ENCODE data around the gene FOXO6. TPM values are rescaled to one million over a fixed set of nuclear protein-coding genes. Genes with fewer than 3 reads are reported as not detected.

Gene FOXO6
- polyA plus RNA-seq, 2 donors: 0.15 to 0.28 TPM

- Histone ChIP-seq H3K27me3 (ENCODE audit: control insufficient read depth in 1 of 2, insufficient read depth in 2 of 2, low read length in 2 of 2) (no peaks in the 10 kb centered on the region), H3K4me1 (ENCODE audit: control insufficient read depth in 2 of 2, insufficient read depth in 2 of 2, low read length in 1 of 2) (peaks cover 2 to 6% of the 10 kb centered on the region in 2 donors), H3K36me3 (ENCODE audit: control insufficient read depth in 2 of 2, insufficient read depth in 2 of 2, low read length in 1 of 2) (no peaks in the 10 kb centered on the region), H3K9me3 (ENCODE audit: control insufficient read depth in 2 of 2, insufficient read depth in 1 of 2, low read depth in 1 of 2, low read length in 1 of 2) (no peaks in the 10 kb centered on the region), H3K4me3 (ENCODE audit: low read depth in 1 of 2, low read length in 2 of 2) (no peak overlapping the region), H3K27ac (ENCODE audit: low read depth in 2 of 2, low read length in 1 of 2) (no peak overlapping the region)
- WGBS, 2 donors: 85 to 99% methylated on average over 2 of the region's 2 CpGs
Measured at GRCh38 chr1:41319106-41319755, 42.0 kb upstream of the FOXO6 start.

DNA sequence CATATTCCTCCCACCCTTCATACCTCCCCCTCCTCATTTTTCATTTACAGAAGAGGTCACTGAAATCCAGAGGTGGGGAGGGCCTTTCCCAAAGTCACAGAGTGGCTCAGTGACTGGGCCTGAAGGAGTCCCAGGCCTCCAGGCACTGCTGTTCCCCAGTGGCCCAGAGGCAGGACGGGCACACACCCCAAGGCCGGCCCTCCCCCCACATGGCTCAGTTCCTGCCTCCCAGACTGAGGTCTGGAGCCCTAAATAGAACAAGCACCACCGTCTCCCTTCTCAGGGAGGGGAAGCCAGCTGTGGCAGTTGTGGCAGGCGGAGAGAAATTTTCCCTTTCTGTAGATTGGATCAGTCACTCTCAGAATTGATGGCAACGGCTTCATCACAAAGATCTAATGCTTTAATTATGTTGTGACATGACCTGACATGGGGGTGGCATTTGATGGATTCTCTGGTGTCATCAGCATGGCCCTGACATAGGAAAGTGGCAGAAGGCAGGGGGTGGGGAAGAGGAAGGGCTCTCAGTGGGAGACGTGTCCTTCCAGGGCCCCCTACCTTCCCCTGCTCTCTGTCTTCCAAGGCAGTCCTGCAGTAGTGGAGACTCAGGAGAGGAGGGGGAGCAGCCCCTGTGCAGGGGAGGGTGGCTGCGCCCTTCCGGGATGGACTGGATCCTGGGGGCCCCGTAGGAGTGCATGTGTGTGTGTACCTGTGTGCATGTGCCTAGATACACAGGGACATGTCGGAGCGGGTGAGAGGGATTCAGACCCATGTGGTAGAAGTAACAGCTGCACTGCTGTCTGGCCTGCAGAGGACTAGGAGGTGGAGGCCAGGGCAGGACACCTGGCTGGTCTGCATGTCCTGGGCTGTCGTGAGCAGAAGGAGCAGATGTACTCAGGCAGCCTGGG lies 41.2 kb upstream of the FOXO6 start:
- no peaks in the 10 kb centered on the region for H3K36me3 ChIP-seq (ENCODE audit: control insufficient read depth in 2 of 2, insufficient read depth in 2 of 2, low read length in 1 of 2)
- WGBS, 2 donors: 66 to 72% methylated on average over 12 of the region's 12 CpGs
- H3K4me3 ChIP-seq (ENCODE audit: low read depth in 1 of 2, low read length in 2 of 2): no peak overlapping the region
- no peaks in the 10 kb centered on the region for H3K9me3 ChIP-seq (ENCODE audit: control insufficient read depth in 2 of 2, insufficient read depth in 1 of 2, low read depth in 1 of 2, low read length in 1 of 2)
- peaks cover 2 to 3% of the 10 kb centered on the region in 2 donors for H3K4me1 ChIP-seq (ENCODE audit: control insufficient read depth in 2 of 2, insufficient read depth in 2 of 2, low read length in 1 of 2)
- H3K27ac ChIP-seq (ENCODE audit: low read depth in 2 of 2, low read length in 1 of 2): no peak overlapping the region
- H3K27me3 ChIP-seq (ENCODE audit: control insufficient read depth in 1 of 2, insufficient read depth in 2 of 2, low read length in 2 of 2): no peaks in the 10 kb centered on the region

DNA sequence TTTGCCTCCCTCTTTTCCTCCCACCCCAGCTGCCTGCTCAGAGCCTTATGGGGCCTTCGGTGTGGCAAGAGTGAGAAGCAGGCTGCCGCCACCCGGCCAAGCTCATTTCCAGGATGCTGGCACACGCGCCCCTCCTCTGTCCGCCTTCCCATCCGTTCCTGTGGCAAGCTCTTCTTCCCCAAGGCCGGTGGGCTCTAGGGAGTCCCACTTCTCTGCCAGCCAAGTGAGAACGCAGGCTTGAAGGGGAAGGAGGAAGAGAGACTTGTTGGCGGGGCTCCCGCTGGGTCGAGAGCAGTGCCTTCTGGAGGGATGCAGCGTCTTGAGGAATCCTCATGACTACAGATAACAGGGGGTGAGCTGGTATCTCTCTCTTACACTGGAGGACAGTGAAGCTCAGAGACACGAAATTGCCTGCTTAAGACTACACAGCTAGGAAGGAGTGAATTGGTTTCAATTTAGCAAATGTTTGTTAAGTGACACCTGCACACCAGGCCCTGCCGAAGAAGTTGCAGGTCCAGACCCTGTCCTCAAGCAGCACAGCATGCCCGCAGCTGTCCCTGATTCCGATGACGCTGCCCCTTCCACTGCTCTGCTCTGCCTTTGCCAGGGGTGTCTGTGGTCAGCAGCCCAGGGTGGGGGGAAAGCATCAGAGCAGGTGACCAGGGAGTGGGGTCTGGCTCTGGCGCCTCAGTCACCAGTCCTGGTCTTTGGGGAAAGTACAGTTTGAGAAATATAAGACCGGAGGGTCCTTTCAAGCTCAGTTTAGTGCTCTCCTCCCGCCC lies 40.1 kb upstream of the FOXO6 start:
- peaks cover 0 to 3% of the 10 kb centered on the region in 2 donors for H3K4me1 ChIP-seq (ENCODE audit: control insufficient read depth in 2 of 2, insufficient read depth in 2 of 2, low read length in 1 of 2)
- H3K27ac ChIP-seq (ENCODE audit: low read depth in 2 of 2, low read length in 1 of 2): no peak overlapping the region
- no peak overlapping the region for H3K4me3 ChIP-seq (ENCODE audit: low read depth in 1 of 2, low read length in 2 of 2)
- H3K36me3 ChIP-seq (ENCODE audit: control insufficient read depth in 2 of 2, insufficient read depth in 2 of 2, low read length in 1 of 2): no peaks in the 10 kb centered on the region
- H3K9me3 ChIP-seq (ENCODE audit: control insufficient read depth in 2 of 2, insufficient read depth in 1 of 2, low read depth in 1 of 2, low read length in 1 of 2): no peaks in the 10 kb centered on the region
- WGBS, 2 donors: 87 to 89% methylated on average over 21 of the region's 21 CpGs
- H3K27me3 ChIP-seq (ENCODE audit: control insufficient read depth in 1 of 2, insufficient read depth in 2 of 2, low read length in 2 of 2): no peaks in the 10 kb centered on the region

- H3K9me3 ChIP-seq (ENCODE audit: control insufficient read depth in 2 of 2, insufficient read depth in 1 of 2, low read depth in 1 of 2, low read length in 1 of 2): no peaks in the 10 kb centered on the region
- H3K36me3 ChIP-seq (ENCODE audit: control insufficient read depth in 2 of 2, insufficient read depth in 2 of 2, low read length in 1 of 2): no peaks in the 10 kb centered on the region
- no peak overlapping the region for H3K4me3 ChIP-seq (ENCODE audit: low read depth in 1 of 2, low read length in 2 of 2)
- 84 to 88% methylated on average over 8 of the region's 8 CpGs for WGBS, 2 donors
- no peak overlapping the region for H3K27ac ChIP-seq (ENCODE audit: low read depth in 2 of 2, low read length in 1 of 2)
- no peaks in the 10 kb centered on the region for H3K27me3 ChIP-seq (ENCODE audit: control insufficient read depth in 1 of 2, insufficient read depth in 2 of 2, low read length in 2 of 2)
- H3K4me1 ChIP-seq (ENCODE audit: control insufficient read depth in 2 of 2, insufficient read depth in 2 of 2, low read length in 1 of 2): peaks cover 0 to 3% of the 10 kb centered on the region in 2 donors
Measured at GRCh38 chr1:41322101-41322661, 39.1 kb upstream of the FOXO6 start.

DNA sequence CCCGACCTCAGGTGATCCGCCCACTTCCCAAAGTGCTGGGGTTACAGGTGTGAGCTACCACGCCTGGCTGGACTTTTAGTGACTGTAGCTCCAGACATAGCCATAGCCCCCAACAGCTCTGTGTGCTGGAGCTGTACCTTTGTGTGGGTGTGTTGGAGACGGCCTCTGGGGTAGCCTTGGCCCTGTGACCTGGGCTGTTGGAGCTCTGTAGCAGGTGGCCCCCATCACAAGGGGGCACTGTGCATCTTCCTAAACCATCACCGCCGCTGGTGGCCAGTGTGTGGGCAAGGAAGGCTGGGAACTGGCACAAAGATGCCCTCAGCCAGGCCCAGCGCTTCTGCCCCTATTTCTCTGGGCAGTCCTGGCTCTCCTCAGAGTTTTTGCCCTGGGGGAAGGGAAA lies 38.4 kb upstream of the FOXO6 start:
- H3K9me3 ChIP-seq (ENCODE audit: control insufficient read depth in 2 of 2, insufficient read depth in 1 of 2, low read depth in 1 of 2, low read length in 1 of 2): no peaks in the 10 kb centered on the region
- WGBS, 2 donors: 72 to 73% methylated on average over 7 of the region's 7 CpGs
- H3K4me3 ChIP-seq (ENCODE audit: low read depth in 1 of 2, low read length in 2 of 2): no peak overlapping the region
- H3K36me3 ChIP-seq (ENCODE audit: control insufficient read depth in 2 of 2, insufficient read depth in 2 of 2, low read length in 1 of 2): no peaks in the 10 kb centered on the region
- H3K27me3 ChIP-seq (ENCODE audit: control insufficient read depth in 1 of 2, insufficient read depth in 2 of 2, low read length in 2 of 2): no peaks in the 10 kb centered on the region
- H3K27ac ChIP-seq (ENCODE audit: low read depth in 2 of 2, low read length in 1 of 2): no peak overlapping the region
- peaks cover 0 to 3% of the 10 kb centered on the region in 2 donors for H3K4me1 ChIP-seq (ENCODE audit: control insufficient read depth in 2 of 2, insufficient read depth in 2 of 2, low read length in 1 of 2)

GRCh38 chr1:41323243-41323642 lies 38.0 kb upstream of the FOXO6 start:
- Histone ChIP-seq H3K4me1 (ENCODE audit: control insufficient read depth in 2 of 2, insufficient read depth in 2 of 2, low read length in 1 of 2) (peaks cover 0 to 3% of the 10 kb centered on the region in 2 donors), H3K4me3 (ENCODE audit: low read depth in 1 of 2, low read length in 2 of 2) (no peak overlapping the region), H3K9me3 (ENCODE audit: control insufficient read depth in 2 of 2, insufficient read depth in 1 of 2, low read depth in 1 of 2, low read length in 1 of 2) (no peaks in the 10 kb centered on the region), H3K36me3 (ENCODE audit: control insufficient read depth in 2 of 2, insufficient read depth in 2 of 2, low read length in 1 of 2) (no peaks in the 10 kb centered on the region), H3K27me3 (ENCODE audit: control insufficient read depth in 1 of 2, insufficient read depth in 2 of 2, low read length in 2 of 2) (no peaks in the 10 kb centered on the region), H3K27ac (ENCODE audit: low read depth in 2 of 2, low read length in 1 of 2) (no peak overlapping the region)
- WGBS, 2 donors: 51 to 71% methylated on average over 5 of the region's 5 CpGs

DNA sequence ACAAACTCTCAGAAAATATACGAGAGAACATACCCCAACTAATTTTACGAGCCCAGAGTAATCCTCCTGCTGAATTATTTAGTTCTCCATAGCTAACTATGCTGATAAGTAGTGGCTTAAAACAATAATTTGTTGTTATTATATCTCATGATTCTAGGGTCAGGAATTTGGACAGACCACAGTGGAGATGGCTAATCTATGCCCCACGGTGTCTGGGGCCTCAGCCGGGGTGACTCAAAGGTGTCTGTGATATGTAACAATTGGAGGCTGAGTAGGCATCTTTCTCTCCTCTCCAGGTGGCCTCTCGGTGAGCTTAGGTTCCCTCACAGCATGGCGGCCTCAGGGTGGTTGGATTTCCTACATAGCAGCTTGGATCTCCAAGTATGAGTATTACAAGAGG lies 35.4 kb upstream of the FOXO6 start:
- H3K4me1 ChIP-seq (ENCODE audit: control insufficient read depth in 2 of 2, insufficient read depth in 2 of 2, low read length in 1 of 2): peaks cover 0 to 3% of the 10 kb centered on the region in 2 donors
- no peaks in the 10 kb centered on the region for H3K9me3 ChIP-seq (ENCODE audit: control insufficient read depth in 2 of 2, insufficient read depth in 1 of 2, low read depth in 1 of 2, low read length in 1 of 2)
- H3K27me3 ChIP-seq (ENCODE audit: control insufficient read depth in 1 of 2, insufficient read depth in 2 of 2, low read length in 2 of 2): no peaks in the 10 kb centered on the region
- H3K27ac ChIP-seq (ENCODE audit: low read depth in 2 of 2, low read length in 1 of 2): no peak overlapping the region
- 88 to 90% methylated on average over 6 of the region's 6 CpGs for WGBS, 2 donors
- H3K4me3 ChIP-seq (ENCODE audit: low read depth in 1 of 2, low read length in 2 of 2): no peak overlapping the region
- H3K36me3 ChIP-seq (ENCODE audit: control insufficient read depth in 2 of 2, insufficient read depth in 2 of 2, low read length in 1 of 2): no peaks in the 10 kb centered on the region

DNA sequence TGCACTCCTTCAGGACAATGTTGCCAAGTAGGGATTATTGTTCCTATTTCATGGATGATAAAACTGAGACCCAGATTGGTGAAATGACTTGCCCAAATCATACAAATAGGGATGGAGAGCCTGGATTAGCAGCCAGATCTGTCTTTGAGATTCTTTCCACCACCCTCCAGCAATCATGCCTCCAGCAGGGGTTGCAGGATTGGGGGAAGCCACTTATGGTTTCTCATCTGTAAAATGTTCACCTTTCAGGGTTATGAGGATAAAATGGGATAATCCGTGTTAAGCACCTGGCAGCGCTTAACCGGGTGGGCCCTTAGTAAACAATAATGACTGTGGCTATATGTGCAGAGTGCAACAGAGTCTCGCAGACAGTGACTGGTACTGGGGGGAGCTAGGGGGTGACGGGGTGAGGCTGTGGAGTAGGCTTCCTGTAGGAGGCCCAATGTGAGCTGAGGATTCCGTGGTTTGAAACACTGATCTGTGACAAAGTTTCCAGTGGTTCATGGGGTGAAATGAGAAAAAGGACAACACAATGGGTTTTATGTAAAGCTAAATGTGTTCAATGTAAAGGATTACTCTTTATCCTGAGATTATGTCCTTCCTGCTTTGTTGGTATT lies 33.7 kb upstream of the FOXO6 start:
- Histone ChIP-seq H3K27ac (ENCODE audit: low read depth in 2 of 2, low read length in 1 of 2) (no peak overlapping the region), H3K27me3 (ENCODE audit: control insufficient read depth in 1 of 2, insufficient read depth in 2 of 2, low read length in 2 of 2) (no peaks in the 10 kb centered on the region), H3K36me3 (ENCODE audit: control insufficient read depth in 2 of 2, insufficient read depth in 2 of 2, low read length in 1 of 2) (no peaks in the 10 kb centered on the region), H3K4me3 (ENCODE audit: low read depth in 1 of 2, low read length in 2 of 2) (no peak overlapping the region), H3K4me1 (ENCODE audit: control insufficient read depth in 2 of 2, insufficient read depth in 2 of 2, low read length in 1 of 2) (peaks cover 0 to 3% of the 10 kb centered on the region in 2 donors), H3K9me3 (ENCODE audit: control insufficient read depth in 2 of 2, insufficient read depth in 1 of 2, low read depth in 1 of 2, low read length in 1 of 2) (no peaks in the 10 kb centered on the region)
- WGBS, 2 donors: 69 to 73% methylated on average over 6 of the region's 6 CpGs
